ENCODE results near the gene VPS51.

The VPS51 gene

DNA sequence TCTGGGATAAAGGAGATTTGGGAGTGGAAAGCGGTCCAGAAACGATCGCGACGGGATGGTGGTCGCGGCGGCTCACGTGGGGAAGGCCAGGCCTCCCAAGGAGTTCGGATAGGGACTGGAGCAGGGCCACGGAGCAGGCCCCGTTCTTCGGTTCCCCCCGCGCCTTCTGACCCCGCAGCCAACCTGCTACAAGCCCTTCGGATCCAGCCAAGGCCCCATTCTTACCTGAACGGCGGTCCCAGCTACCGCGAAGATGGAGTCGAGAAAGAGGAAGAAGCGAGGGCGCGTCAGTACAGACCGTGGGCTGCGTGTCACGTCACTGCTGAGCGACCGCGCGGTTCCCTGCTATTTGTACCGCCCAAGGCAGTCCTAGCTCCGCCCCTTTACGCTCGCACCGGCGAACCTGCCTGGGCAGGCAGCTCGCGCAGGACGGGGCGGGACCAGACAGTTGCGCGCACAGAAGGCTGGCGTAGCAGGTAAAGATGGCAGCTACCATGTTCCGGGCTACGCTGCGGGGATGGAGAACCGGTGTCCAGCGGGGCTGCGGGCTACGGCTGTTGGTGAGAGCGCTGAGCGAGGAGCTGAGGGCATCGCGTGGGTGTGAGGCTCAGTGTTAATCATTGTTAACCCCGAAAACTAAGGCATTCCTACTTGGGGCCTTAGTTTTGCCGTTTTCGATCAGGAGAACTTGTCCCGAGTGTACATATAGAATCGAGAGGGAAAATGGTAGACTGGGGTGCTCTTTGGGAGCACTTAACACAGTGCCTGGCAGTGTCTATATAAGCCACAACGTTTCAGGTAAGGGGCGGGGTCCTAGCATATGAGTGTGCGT is 26.1 kb downstream of the VPS51 start, which contains the start of the genes FAU and MRPL49:
Gene FAU, minus strand, starts transcription at position 270 of the 832 bp plus-strand sequence. CDS start 321 bp downstream, outside the sequence.
Gene MRPL49, plus strand, starts transcription at position 457 of the 832 bp plus-strand sequence. Its CDS starts 26 bp downstream, at position 483.
- peak; percentile 98 for DNase-seq

DNA sequence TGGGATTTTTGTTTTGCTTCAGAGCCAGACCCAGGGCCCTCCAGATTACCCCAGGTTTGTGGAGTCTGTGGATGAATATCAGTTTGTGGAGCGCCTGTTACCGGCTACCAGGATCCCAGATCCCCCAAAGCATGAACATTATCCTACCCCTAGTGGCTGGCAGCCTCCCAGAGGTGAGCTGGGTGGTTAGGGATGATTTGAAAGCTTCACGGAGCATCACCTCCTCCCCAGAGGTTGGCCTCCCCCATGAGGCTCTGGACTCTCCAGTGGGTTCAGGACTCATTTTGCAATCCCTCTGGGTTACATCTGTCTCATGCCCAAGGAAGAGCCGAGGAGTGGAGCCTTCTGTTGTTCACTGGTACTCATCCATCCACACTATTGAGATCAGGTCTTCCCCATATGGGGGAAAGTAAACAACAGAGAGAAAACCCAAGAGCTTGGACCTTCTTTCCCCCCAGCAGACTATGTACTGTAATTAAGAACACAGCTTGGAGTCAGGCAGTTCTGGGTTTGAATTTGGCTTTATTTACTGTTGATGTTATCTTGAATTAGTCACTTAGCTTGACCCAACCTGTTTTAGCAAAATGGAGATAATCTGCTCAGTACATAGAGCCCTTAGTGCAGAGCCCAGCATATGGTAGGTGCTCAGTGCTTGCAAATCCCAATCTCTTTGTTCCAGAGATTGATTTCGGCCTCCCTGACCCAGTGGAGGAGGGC is 28.6 kb downstream of the VPS51 start:
- no peak for DNase-seq

DNA sequence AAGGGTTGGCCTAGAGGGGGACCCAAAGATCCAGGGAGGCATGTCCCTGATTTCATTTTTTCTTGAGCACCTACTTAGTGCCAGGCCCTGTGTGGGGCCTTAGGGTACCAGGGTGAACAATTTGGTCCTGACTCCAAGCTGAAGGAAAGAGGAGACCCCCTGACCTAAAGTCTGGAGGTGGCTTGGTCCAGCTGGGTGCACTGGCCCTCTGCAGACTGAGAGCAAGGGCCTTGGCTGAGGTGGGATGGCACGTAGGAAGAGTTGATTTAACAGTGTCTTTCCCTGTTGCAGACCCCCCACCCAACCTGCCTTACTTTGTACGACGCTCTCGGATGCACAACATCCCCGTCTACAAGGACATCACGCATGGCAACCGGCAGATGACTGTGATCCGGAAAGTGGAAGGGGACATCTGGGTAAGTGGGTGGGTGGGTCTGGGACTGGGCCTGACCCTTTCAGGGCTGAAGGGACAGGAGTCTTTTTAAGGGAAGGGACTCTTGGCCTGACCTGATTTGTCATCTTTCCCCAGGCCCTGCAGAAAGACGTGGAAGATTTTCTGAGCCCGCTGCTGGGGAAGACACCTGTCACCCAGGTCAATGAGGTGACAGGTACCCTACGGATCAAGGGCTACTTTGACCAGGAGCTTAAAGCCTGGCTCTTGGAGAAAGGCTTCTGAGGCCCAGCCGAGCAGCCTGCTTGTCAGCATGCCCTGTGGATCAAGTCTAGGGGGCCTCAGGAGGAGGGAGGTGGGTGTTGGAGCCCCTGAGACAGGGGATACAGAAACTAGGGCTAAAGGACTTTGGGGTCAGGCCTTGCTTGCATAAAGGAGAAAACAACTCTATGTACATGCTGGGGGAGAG is 29.4 kb downstream of the VPS51 start:
- DNase-seq: no peak

DNA sequence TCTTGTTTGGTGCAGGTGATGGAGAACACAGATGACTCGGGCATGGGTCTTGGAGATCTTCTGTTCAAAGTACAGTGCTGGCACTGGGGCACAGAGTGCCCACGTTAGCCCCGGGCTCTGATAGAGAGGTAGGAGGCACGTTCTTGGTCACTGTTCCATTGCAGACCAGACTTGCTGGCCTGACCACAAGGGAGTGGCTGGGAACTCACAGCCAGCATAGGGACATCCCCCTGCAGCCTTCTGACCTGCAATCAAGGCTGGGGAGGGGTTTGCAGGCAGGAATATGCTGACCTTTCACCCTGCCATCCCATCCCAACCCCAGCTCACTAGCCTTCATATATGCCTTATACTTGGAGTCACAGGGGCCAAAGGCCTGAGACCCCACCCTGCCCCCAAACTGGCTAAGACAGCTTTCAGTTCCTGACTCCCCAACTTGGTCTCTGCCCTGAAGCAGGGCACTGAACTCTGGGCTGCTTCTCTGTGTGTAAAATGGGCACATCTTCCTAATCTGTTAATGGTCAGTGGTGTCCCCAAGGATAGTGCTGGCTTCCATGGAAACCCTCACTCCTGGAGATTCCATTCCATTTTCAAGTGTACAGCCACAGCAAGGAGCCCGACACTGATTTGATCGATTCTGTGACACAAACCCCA is 30.7 kb downstream of the VPS51 start:
- DNase-seq: no peak

DNA sequence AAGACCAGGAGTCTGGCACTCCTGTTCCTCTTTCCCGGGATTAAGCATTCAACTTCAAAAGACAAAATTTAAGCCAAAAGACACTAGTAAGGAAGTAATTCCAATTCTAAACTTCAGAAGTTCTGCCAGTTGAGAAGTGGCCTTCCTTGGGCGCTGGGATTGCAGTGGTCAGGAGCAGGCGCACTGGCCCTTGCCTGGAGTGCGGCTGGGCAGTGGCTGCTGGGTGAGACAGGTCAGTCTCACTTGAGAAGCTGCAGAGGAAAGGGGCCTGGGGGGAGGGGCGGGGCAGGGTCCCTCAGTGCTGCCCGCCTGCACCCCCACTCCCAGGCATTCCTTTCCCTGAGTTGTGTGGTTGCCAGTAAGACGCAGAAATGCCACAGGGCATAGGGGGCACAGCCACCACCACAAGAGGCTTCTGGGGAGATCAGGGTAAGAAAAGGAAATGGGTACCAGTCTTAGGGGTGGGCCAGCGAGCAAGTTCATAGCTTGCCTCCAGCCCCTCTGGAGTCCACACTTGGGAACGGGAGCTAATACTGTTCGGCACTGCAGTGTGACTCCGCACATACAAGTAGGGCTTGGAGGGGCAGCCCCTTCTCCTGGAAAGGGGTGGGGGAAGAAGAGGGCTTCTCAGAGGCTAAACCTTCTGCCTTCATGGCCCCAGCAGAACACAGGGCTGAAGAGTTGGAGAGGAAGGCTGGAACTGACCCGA is 31.6 kb downstream of the VPS51 start:
- DNase-seq: no peak

DNA sequence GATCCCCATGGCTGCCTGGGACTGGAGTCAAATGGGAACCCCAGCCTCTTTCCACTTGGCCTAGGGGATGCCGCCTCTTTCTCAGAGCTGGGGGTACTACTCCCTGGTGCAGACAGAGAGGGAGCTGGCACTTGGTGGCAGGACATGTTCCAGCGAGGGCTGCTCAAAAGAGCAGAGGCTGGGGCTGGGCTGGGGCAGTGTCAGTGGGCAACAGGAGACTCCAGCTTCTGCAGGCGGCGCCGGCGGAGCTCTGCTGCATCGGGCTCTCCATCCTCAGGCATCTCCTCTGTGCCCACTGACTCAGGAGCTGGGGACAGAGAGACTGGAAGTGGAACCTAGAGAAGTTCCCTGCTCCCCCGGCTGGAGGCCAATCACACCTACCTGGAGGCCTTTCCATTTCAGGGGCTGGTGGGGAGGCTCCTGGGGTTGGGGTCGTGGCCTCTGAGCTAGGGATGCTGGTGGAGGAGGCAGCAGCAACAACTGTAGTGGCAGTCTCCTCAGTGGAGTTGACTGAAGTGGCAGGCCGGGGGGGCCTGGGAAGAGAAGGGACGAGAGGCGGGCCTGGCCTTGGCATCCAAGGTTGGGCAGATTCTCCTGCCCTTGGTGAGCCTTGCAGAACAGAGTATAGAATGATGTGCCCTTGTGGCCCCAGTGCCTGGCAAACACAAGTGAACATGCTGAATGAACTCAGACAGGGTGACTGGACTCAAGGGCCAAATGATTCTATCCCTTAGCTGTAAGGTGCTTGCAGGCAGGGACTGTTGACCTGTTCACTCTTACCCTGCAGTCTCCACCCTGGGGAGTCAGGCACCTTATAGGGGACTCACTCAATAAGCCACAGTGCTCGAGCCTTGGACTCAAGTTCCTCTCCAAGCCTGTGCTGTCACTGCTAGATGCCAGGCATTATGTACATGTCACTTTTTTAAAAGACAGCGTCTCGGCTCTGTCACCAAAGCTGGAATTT is 32.5 kb downstream of the VPS51 start:
- DNase-seq: no peak

DNA sequence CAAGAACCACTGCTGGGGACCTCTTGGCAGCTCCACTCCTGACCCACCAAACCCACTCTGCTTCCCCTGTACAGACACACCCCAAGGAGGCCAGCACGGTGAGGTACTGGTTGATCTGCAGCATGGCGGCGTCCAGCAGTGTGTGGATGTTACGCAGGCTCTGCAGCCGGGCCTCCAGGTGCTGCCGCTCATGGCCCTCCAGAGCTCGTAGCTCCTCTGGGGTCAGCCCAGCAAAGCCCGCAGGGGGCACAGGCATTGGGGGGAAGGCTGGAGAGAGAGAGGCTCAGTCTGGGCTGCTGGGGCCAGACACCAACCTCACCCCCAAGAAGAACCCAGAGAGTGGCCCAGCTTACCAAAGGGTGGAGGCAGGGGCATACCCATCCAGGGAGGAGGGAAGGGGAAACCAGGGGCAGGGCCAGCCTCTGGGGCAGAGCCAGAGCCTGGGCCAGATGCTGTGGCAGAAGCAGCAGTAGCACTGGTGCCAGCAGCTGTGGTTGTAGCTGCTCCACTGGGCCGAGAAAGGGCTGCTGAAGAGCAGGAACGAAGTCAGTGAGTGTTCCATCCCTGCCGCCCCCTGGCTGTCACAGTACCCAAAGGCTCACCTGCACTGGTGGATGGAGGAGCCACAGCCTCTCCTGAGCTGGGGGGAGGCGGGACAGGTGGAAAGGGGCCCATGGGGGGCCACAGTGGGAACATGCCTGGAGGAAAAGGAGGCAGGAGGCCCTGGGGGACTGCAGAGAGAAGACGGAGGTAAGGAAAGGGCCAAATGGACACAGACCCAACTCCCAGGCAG is 33.8 kb downstream of the VPS51 start:
- DNase-seq: no peak

DNA sequence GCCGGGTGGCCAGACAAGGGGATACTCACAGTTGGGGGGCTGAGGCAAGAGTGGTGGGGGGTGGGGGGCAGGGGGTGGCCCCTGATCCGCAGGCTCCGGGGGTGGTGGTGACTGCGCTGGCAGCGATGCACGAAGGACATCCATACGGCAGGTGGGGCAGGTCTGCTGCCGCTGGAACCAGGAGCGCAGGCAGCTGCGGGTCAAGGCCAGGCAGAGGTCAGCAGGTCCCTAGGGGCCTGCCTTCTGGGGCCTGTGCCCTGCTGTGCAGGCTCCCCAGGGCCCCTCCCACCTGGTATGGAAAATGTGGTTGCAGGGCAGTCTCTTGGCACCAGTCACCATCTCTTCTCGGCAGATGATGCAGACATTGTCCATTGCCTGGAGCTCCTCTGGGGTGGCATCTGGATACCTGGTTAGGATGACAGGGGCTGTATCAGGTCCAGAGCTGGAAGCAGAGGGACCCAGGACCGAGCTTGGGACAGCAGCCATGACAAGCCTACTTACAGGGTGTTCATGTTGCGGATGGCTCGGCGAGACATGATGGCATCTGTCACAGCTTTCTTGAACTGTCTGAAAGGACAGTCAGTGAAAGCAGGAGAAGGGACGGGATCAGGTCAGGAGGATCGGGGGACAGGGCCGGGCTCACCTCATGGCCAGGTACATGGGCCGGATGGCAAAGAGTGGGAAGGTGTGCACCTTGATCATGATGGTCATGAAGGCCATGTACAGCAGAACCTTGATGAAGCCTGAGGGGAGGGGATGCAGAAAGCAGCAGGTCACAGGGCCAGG is 34.8 kb downstream of the VPS51 start:
- no peak for DNase-seq

DNA sequence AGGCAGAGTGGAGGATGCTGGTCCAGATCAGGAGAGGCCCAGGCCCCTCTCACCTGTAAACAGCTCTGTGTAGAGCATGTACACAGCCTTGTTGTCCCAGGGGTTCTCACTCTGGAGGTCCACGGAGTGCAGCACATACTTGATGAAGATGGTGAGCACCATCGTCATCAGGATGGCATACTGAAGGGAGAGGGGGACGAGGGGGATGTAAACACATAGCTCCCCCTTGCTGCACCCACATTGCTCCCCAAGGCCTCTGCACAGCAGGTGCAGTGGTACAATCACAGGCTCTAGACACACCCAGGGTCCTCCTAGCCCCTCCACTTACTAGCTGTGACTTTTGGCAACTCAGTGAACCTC is 35.4 kb downstream of the VPS51 start:
- no peak for DNase-seq

DNA sequence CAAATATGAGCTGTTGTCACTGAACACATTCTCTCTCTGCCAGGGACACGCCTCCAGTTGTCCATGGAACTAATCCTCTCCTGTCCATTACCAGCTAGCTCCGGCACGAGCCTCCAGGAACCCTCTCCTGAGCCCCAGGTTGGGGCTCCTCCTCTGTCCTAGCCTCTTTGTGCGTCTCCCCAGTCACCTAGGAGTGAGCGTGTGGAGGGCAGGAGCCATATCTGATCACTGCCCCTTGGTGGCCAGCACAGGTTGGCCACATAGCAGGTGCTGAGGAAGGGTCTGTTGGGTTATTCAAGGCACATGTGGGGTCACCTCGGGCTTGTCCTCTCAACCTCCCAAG is 35.9 kb downstream of the VPS51 start:
- DNase-seq: no peak

DNA sequence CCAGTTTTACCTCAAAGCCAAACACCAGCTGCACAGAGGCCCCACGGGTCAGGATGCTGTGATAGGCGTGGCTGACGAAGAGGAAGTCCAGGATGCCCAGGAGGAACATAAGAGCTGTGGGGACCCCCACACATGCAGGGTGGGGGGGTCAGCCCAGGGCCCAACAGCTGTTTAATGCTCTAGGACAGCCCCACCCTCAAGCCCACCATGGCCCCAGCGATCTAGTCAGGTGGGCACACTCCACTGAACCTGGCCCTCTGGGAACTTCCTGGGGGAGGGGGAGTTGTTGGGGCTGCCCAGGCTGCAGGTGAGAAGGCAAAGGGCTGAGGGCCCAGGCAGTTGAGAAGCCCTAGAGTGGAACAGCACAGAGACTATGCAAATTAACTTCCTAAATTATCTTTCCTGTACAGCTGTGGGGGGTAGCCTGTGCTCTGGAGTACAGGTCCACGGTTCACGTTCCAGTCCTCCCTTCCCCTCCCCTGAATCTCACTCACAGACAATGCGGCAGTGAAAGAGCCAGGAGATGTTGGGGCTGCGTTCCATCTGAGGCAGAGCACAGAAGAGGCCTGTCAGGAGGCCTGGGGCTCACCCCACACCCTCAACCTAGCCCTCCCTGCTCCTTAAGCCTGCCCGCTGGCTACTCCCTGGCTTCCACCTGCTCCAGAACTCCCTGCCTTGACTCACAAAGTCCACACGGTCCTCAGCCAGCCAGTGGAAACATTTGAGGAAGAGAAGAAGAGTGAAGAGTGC is 36.4 kb downstream of the VPS51 start:
- no peak for DNase-seq

DNA sequence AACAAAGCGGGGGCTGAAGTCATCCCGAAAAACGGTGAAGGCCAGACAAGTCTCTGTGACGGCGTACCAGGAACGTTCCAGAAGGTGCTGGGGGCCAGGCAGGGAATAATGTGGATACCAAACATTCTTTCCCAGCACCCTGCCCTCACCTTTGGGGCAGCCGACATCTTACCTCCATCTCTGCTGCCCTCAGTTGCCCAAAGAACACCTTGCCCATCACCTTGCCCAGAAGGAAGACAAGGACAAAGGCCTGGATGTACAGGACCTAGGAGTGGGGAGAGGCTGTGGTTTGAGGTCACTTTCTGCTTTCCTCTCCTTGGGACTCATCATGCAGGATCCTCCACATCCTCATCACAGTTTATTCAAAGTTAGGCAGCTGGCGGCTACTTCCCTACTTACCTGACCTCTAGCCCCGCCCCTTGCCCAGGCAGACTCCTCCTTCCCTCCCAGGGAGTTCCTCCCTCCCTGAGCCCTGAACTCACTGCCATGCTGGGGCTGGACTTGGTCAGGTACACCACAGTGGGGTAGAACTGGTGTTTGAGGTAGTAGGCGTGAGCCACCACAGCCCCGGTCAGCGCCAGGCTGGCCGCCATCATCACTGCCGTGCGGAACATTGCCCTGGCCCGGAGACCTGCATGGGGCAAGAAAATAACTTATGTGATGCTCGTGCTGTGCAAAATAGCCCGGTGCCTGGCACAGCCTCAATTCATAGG is 37.1 kb downstream of the VPS51 start:
- no peak for DNase-seq

DNA sequence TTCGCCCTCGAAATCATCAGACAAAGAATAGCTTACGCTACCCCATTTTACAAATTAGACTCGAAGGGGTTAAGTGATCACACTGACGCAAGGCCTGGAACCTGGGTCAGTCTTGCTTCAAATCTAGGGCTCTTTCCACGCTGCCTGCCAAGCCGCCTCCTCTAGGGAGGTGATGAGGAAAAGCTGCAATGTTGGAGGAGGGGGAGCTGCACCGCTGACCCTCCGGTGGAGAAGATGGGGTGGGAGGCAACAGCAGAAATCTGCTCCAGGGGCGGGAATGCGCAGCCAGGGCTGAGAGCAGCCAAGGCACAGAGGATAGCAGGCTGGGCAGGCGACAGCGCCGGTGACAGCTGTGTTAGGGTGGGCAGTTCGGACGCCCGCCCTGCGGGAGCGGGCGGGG is 37.7 kb downstream of the VPS51 start:
- DNase-seq: no peak

DNA sequence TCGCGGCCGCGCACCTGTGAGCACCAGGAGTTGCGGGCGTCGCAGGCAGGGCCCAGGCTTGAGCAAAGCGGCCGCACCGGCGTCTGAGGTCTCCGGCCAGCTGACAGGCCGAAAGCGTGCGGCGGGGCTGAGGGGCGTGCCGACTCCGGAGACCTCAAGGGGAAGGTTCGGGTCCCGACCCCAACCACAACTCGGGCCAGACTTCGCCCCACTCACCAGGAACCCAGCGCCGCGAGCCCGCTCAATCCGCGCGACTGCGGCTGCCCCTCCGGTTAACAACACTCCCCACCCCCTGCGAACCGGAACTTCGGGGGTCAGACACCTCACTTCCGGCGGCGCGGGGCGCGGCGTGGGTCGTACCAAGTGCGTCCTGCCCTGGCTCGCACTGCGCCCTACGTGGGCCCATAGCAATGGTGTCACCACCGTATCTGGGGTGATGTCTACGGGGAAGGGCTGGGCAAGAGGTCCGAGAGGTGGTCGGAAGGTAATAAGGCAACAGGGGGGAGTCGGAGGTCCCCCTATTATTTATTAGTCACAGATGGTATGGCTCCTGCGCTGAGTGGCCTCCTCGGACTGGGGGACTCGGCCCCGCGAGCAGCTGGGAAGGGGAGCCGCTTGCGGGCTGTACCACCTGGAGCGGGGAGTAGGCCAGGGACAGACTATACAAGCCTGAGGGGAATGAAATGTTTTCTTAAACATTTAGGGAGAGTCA is 38.4 kb downstream of the VPS51 start, which contains the start of gene SYVN1:
Gene SYVN1, minus strand, starts transcription at position 280 of the 712 bp plus-strand sequence. CDS start 918 bp downstream, outside the sequence.
- DNase-seq: peak; percentile 92

DNA sequence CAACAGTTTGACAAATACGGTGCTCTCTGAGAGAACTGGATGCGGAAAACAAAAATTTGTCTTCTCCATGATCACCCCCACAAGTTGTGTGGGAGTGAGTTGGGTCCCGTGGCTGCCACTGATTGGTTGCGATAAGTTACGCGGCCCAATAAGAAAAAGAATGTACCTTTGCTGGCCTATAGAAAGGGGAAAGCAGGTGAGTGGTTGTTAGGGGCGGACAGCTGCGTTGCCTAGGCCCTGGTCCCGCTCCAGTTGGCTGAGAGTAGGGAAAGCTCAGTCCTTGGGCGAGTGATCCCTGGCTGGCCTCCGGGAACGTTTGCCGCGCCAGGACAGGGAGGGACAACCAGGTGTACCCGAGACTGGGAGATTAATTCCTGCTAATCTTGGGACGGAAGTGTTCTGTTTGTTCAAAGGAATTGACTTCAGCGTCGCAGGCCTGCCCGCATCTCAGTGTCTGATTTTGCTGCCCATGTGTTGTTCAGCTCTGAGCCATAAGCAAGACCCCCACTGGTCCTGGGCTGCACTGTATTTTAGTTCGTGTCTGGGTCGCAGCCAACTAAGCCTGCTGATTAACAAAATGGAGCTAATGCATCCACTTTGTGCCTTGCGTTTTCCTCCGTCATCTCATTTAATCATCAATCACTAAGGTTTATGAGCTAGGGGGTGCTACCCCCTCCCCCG is 39.1 kb downstream of the VPS51 start:
- DNase-seq: peak; percentile 92

DNA sequence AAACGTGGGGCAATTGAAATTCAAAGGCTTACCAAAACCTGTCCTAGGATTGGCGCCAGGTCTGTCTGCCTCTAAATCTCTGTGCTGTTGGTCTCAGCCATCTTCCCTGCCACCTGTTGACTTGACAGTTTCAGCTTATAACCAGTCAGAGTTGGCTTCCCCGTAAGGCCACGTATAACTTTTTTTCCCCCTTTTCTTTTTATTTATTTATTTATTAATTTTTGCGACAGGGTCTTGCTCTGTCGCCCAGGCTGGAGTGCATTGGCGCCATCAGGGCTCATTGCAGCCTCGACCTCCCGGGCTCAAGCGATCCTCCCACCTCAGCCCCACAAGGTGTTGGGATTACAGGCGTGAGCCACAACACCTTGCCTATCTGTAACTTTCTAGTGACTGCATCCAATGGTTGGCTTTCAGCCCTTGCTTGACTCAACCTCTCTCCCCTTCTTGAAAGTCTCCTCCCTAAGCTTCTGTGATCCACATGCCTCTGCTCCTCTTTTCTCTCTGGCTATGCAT is 39.7 kb downstream of the VPS51 start:
- no peak for DNase-seq
